A549 (cell line): ENCODE results near the gene PILRA. TPM values are rescaled to one million over a fixed set of nuclear protein-coding genes. Genes with fewer than 3 reads are reported as not detected.

Experiments
- ATAC-seq, 2 experiments: fragments of 200-7000 bp in 1 of 2; fragments of >200 bp in 1 of 2; cut with Nextera tagmentation in 1 of 2; cut with Tn5 transposase in 1 of 2; 3 replicates each; pipeline versions ENCODE4 v1.8.0 to v1.9.1; 2018 to 2020; ENCODE audit warnings: mild to moderate bottlenecking in 1 of 2, moderate library complexity in 1 of 2
- CTCF ChIA-PET: fragments of 300-600 bp; sonication (Branson Sonifier 250); formaldehyde crosslinking; extraction: SDS; loops from one replicate; lab custom pipeline; 2021; ENCODE audit warnings: antibody characterized with exemption, inconsistent platforms; lab: Yijun Ruan, JAX
- POLR2A ChIA-PET: fragments of 350-600 bp; formaldehyde crosslinking; extraction: SDS; loops from one replicate; lab custom pipeline; 2021; ENCODE audit warnings: antibody characterized with exemption, inconsistent platforms; lab: Yijun Ruan, JAX
- DNase-seq, 2 experiments: peaks; one replicate each; pipeline versions ENCODE4 v3.0.0 to v3.0.0-alpha.2; 2011 to 2016; ENCODE audit warnings: low read depth in 1 of 2, low spot score in 1 of 2
- FAIRE-seq: peaks from 2 replicates; lab custom pipeline; 2011; peaks lifted over from hg19 to GRCh38; lab: Jason Lieb, UNC
- H3K27ac ChIP-seq, 2 experiments: fragments of >200 bp; sonication (Bioruptor Twin); formaldehyde crosslinking; 3 replicates each; pipeline ENCODE4 v1.5.1; 2016 to 2017
- H3K4me1 ChIP-seq: fragments of >200 bp; sonication (Bioruptor Twin); formaldehyde crosslinking; 3 replicates; pipeline ENCODE4 v1.6.1; 2016
- H3K4me2 ChIP-seq: fragments of >200 bp; sonication (Bioruptor Twin); formaldehyde crosslinking; 3 replicates; pipeline ENCODE4 v1.6.1; 2016
- H3K4me3 ChIP-seq: fragments of >200 bp; sonication (Bioruptor Twin); formaldehyde crosslinking; 3 replicates; pipeline ENCODE4 v1.5.1; 2016
- H3K9me3 ChIP-seq: fragments of >200 bp; sonication (Bioruptor Twin); formaldehyde crosslinking; 3 replicates; pipeline ENCODE4 v1.6.1; 2016
- BHLHE40 ChIP-seq: IDR thresholded peaks from 2 replicates; pipeline ENCODE4 v1.6.1; 2012; ENCODE audit warnings: low read depth, low read length, inconsistent platforms
- CBX2 ChIP-seq: fragments of 200-600 bp; sonication (generic); IDR thresholded peaks from 2 replicates; pipeline ENCODE4 v1.6.1; 2016; ENCODE audit warnings: low read depth, mild to moderate bottlenecking, borderline replicate concordance
- ESRRA ChIP-seq: fragments of 150-350 bp; IDR thresholded peaks from 2 replicates; pipeline ENCODE4 v1.6.1; 2014; ENCODE audit warnings: mild to moderate bottlenecking, low read length, borderline replicate concordance
- FOSL2 ChIP-seq, 2 experiments: fragments of 450-650 bp in 1 of 2; fragments of >200 bp in 1 of 2; sonication (Bioruptor Twin) in 1 of 2; formaldehyde crosslinking; IDR thresholded peaks; 2 replicates each; pipeline versions ENCODE4 v1.5.0 to v1.6.1; 2016 to 2020; ENCODE audit warnings: mild to moderate bottlenecking in 1 of 2, moderate library complexity in 1 of 2
- FOXS1 ChIP-seq: fragments of 250-450 bp; sonication (Bioruptor Pico); IDR thresholded peaks from 2 replicates; pipeline ENCODE4 v1.5.0; 2020; ENCODE audit warnings: mild to moderate bottlenecking, moderate library complexity
- HDAC2 ChIP-seq: fragments of 200-600 bp; sonication (generic); IDR thresholded peaks from 2 replicates; pipeline ENCODE4 v1.6.1; 2016
- HEYL ChIP-seq: fragments of 250-450 bp; sonication (Bioruptor Pico); IDR thresholded peaks from 2 replicates; pipeline ENCODE4 v1.8.0; 2021; ENCODE audit warnings: mild to moderate bottlenecking, moderate library complexity
- HOXB13 ChIP-seq: fragments of 250-450 bp; sonication (Bioruptor Pico); IDR thresholded peaks from 2 replicates; pipeline ENCODE4 v1.5.0; 2020; ENCODE audit warnings: low read depth, mild to moderate bottlenecking, moderate library complexity
- JUN ChIP-seq, 2 experiments: fragments of >200 bp; sonication (Bioruptor Twin); formaldehyde crosslinking; IDR thresholded peaks; 2 replicates in 1 of 2; 3 replicates in 1 of 2; pipeline ENCODE4 v1.6.1; 2016 to 2017
- KDM5A ChIP-seq: fragments of 200-600 bp; sonication (generic); IDR thresholded peaks from 2 replicates; pipeline ENCODE4 v1.6.1; 2016; ENCODE audit warnings: antibody characterized with exemption, mild to moderate bottlenecking
- MAZ ChIP-seq: fragments of 150-350 bp; IDR thresholded peaks from 2 replicates; pipeline ENCODE4 v1.6.1; 2014; ENCODE audit warnings: antibody characterized with exemption, low read depth, low read length, borderline replicate concordance
- NFE2L2 ChIP-seq: fragments of 150-350 bp; conservative IDR thresholded peaks from 2 replicates; pipeline ENCODE4 v1.6.1; 2014; ENCODE audit warnings: low read length
- NPAS2 ChIP-seq: fragments of 250-450 bp; sonication (Bioruptor Pico); IDR thresholded peaks from 2 replicates; pipeline ENCODE4 v1.8.0; 2022; ENCODE audit warnings: mild to moderate bottlenecking, moderate library complexity, borderline replicate concordance
- PHF8 ChIP-seq: fragments of 200-600 bp; sonication (generic); IDR thresholded peaks from 2 replicates; pipeline ENCODE4 v1.6.1; 2016; ENCODE audit warnings: low read depth, mild to moderate bottlenecking, antibody characterized with exemption, moderate library complexity, borderline replicate concordance
- POLR2AphosphoS2 ChIP-seq: conservative IDR thresholded peaks from 2 replicates; pipeline ENCODE4 v1.6.1; 2012; ENCODE audit warnings: low read length, improper control_type of control experiment, inconsistent platforms
- RAD21 ChIP-seq, 2 experiments: fragments of >200 bp in 1 of 2; sonication (Bioruptor Twin) in 1 of 2; formaldehyde crosslinking in 1 of 2; IDR thresholded peaks in 1 of 2; conservative IDR thresholded peaks in 1 of 2; 2 replicates in 1 of 2; 3 replicates in 1 of 2; pipeline ENCODE4 v1.6.1; 2012 to 2018; ENCODE audit warnings: inconsistent platforms in 1 of 2
- RARB ChIP-seq: fragments of 250-450 bp; sonication (Bioruptor Pico); IDR thresholded peaks from 2 replicates; pipeline ENCODE4 v1.8.0; 2021; ENCODE audit warnings: mild to moderate bottlenecking, moderate library complexity
- SMC3 ChIP-seq: fragments of >200 bp; sonication (Bioruptor Twin); formaldehyde crosslinking; IDR thresholded peaks from 3 replicates; pipeline ENCODE4 v1.6.1; 2018; ENCODE audit warnings: inconsistent platforms
- SREBF2 ChIP-seq: fragments of 450-650 bp; IDR thresholded peaks from 2 replicates; pipeline ENCODE4 v1.6.1; 2014; ENCODE audit warnings: mild to moderate bottlenecking, moderate library complexity
- TFCP2L1 ChIP-seq: fragments of 250-450 bp; sonication (Bioruptor Pico); IDR thresholded peaks from 2 replicates; pipeline ENCODE4 v1.5.0; 2021; ENCODE audit warnings: mild to moderate bottlenecking
- TP53 ChIP-seq: fragments of 250-450 bp; sonication (Bioruptor Pico); IDR thresholded peaks from 2 replicates; pipeline ENCODE4 v1.5.0; 2021; ENCODE audit warnings: mild to moderate bottlenecking, moderate library complexity
- ZFP36 ChIP-seq: fragments of 450-650 bp; IDR thresholded peaks from 2 replicates; pipeline ENCODE4 v1.6.1; 2014; ENCODE audit warnings: borderline replicate concordance; ENCODE audit not compliant: partially characterized antibody
- ZSCAN20 ChIP-seq: fragments of 250-450 bp; sonication (Bioruptor Pico); IDR thresholded peaks from 2 replicates; pipeline ENCODE4 v1.8.0; 2022; ENCODE audit warnings: mild to moderate bottlenecking, moderate library complexity
- WGBS: methylation state at CpG from one replicate; pipeline ENCODE4 v1.1.6; 2017; ENCODE audit errors: missing lambda C conversion rate; 5-methylcytosine and 5-hydroxymethylcytosine counted together
- polyA plus RNA-seq, 4 experiments: library from polyadenylated mRNA; depleted of rRNA in 3 of 4; stranded (reverse); fragments of >200 nt; fragmentation: RNase III in 1 of 4; extraction: RNeasy Plus Mini Kit Qiagen cat#74134 plus additional on column Dnase treatment in 1 of 4; gene quantifications; 2 replicates in 3 of 4; 3 replicates in 1 of 4; pipeline ENCODE4 v1.2.3, GENCODE V29; 2011 to 2017
- TF ChIP-seq, protein P1 (sequence below): fragments of >200 bp; sonication (Bioruptor Twin); formaldehyde crosslinking; IDR thresholded peaks from 2 replicates; pipeline ENCODE4 v1.6.1; 2016
- TF ChIP-seq, protein P2 (sequence below): IDR thresholded peaks from 2 replicates; pipeline ENCODE4 v1.6.1; 2012
- TF ChIP-seq, protein P3 (sequence below): fragments of >200 bp; sonication (Bioruptor Twin); formaldehyde crosslinking; IDR thresholded peaks from 3 replicates; pipeline ENCODE4 v1.5.1; 2016
- TF ChIP-seq, protein P4 (sequence below): fragments of 150-350 bp; IDR thresholded peaks from 2 replicates; pipeline ENCODE4 v1.6.1; 2014; ENCODE audit warnings: low read depth, mild to moderate bottlenecking, low read length

PILRA gene
- polyA plus RNA-seq, 2 of the 4 experiments (the other 2 are of a cell fraction), result 3.3 to 3.4 TPM

DNA sequence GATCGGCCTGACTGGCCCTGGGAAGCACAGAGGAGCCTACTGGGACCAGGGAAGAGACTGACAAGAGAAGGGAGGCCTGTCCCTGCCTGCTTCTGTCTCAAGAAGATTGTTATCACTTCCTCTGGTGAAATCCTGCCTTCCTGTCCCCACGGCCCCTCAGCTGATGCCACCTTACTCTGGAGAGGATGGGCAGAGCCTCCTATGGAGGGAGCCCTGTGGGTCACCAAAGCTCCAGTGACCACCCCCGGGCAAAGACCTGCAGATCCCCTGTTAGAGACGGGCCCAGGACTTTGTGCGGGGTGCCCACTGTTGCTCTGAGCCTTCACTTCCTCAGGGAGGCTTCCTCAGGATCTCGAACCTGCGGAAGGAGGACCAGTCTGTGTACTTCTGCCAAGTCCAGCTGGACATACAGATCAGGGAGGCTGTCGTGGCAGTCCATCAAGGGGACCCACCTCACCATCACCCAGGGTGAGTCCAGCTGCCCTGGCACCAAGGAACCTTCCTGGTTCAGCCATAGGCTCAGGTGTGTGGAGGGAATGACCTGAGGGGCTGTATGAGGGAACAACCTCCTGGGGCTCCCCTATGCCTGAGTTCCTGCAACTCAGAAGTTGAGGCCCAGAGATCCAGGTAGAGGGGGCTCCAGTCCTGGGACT lies 16.7 kb upstream of the PILRA start (continued):
- no peak for TF ChIP-seq HOXB13
- TF ChIP-seq FOSL2 (IDR thresholded peaks at IDR 0.05), result no peak
- TF ChIP-seq FOSL2 (CRISPR knock-in tag; IDR thresholded peaks at IDR 0.05), result no peak
- TF ChIP-seq, protein P1, sequence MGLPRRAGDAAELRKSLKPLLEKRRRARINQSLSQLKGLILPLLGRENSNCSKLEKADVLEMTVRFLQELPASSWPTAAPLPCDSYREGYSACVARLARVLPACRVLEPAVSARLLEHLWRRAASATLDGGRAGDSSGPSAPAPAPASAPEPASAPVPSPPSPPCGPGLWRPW, result no peak
- no peak for TF ChIP-seq MAZ
- no peak for TF ChIP-seq HEYL
- TF ChIP-seq NFE2L2, result no peak

DNA sequence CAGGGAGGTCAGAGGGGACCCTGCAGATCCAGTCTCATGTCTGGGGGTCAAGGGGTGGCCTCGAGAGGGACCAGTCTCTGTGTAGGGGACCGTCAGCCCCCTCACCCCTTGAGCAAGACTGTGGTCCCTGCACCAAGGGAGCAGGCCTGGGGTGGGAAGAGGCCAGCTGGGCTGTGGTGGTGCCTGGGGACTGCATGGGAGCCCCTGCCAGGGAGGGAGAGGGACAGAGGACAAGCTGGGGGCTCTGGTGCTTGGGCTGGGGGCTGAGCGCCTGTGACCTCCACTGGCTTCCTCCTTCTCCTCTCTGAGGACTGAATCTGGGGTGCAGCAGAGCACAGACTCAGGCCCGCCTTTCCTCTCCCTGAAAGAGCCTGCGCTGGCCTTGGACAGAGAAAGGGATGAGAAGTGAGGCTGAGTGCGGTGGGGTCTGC lies 16.1 kb upstream of the PILRA start:
- CTCF ChIA-PET, result no interaction called here
- 91% methylated on average over 3 of the region's 6 CpGs for WGBS
- FAIRE-seq, result no peak

DNA sequence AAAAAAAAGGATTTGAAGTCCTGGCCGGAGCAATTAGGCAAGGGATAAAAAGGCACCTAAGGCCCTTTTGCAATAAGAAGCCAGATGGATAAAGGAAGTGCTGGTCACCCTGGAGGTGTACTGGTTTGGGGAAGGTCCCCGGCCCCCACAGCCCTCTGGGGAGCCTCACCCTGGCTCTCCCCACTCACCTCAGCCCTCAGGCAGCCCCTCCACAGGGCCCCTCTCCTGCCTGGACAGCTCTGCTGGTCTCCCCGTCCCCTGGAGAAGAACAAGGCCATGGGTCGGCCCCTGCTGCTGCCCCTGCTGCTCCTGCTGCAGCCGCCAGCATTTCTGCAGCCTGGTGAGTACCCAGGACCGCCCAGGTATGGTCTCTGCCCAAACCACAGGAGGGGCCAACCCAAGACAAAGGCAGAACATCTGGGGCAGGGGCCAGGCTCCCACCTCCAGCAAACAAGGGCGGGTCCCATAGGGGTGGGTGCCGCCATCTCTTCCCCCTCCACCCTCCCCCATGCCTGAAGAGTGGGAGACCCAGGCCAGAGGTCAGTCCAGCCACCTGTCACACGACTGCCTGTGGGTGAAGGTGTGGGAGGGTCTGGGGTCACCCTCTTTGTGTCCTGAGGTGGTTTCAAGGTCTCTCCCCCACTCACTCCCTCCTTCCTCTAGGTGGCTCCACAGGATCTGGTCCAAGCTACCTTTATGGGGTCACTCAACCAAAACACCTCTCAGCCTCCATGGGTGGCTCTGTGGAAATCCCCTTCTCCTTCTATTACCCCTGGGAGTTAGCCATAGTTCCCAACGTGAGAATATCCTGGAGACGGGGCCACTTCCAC lies 15.0 kb upstream of the PILRA start, which contains the start of gene PILRB:
Gene PILRB, plus strand, starts transcription at position 91 of the 830 bp plus-strand sequence. Its CDS starts 186 bp downstream, at position 277.
- Histone ChIP-seq H3K27ac (no peak within 1 kb of the TSS), H3K4me2 (no peak within 1 kb of the TSS), H3K4me3 (no peak within 1 kb of the TSS), H3K4me1 (no peaks in the 10 kb centered on the region), H3K9me3 (no peaks in the 10 kb centered on the region)
- WGBS, result 93% methylated on average over 9 of the region's 11 CpGs
- POLR2A ChIA-PET, result no interaction called here
- DNase-seq (no peak), ATAC-seq (peak; percentile 14 to 40; a peak in 4 of 6 replicates), FAIRE-seq (no peak)
- CTCF ChIA-PET, result interaction anchor here (0.7 kb wide), 1 partner anchor 10 kb away, joined by 3 read pairs; no protein-coding TSS in a partner anchor
- TF ChIP-seq NPAS2, result no peak
- TF ChIP-seq POLR2AphosphoS2, result 0 out of 2 replicates have a peak, but pooled peaks have one; percentile 55
- no peak for TF ChIP-seq RARB

More for the DNA sequence above, 16.1 kb upstream of the PILRA start:
- Histone ChIP-seq H3K4me2 (no peak overlapping the region), H3K4me1 (no peaks in the 10 kb centered on the region), H3K27ac (no peak overlapping the region)
- ATAC-seq (peak in 1 of 2 experiments; percentile 4; a peak in 2 of 6 replicates), DNase-seq (no peak)
- TF ChIP-seq ESRRA, result no peak
- TF ChIP-seq FOXS1 (CRISPR knock-in tag), result no peak
- no peak for TF ChIP-seq TFCP2L1 (CRISPR knock-in tag)
- no peak for TF ChIP-seq HOXB13
- no peak for TF ChIP-seq KDM5A
- TF ChIP-seq, protein P2, sequence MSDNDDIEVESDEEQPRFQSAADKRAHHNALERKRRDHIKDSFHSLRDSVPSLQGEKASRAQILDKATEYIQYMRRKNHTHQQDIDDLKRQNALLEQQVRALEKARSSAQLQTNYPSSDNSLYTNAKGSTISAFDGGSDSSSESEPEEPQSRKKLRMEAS, result no peak
- no peak for TF ChIP-seq RAD21 (conservative IDR thresholded peaks at IDR 0.05 in 1 of 2, IDR thresholded peaks at IDR 0.05 in 1 of 2)
- TF ChIP-seq, all 56 proteins: peak for 0
- POLR2A ChIA-PET, result no interaction called here
- no peak overlapping the region for H3K4me3 ChIP-seq
- H3K9me3 ChIP-seq, result no peaks in the 10 kb centered on the region

DNA sequence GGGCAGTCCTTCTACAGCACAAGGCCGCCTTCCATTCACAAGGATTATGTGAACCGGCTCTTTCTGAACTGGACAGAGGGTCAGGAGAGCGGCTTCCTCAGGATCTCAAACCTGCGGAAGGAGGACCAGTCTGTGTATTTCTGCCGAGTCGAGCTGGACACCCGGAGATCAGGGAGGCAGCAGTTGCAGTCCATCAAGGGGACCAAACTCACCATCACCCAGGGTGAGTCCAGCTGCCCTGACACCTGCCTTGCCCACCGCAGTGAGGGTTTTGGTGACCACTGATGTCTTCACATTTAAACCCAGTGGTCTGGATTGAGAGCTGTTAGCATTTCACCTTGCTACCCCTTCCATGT lies 14.5 kb upstream of the PILRA start:
- Histone ChIP-seq H3K9me3 (no peaks in the 10 kb centered on the region), H3K4me2 (no peak overlapping the region), H3K4me3 (no peak overlapping the region), H3K27ac (no peak overlapping the region), H3K4me1 (no peaks in the 10 kb centered on the region)
- DNase-seq, result no peak
- ChIA-PET POLR2A (no interaction called here), CTCF (interaction anchor here (0.7 to 1.7 kb wide), 4 partner anchors 9 to 49 kb away, joined by 3 to 5 read pairs (median 3); no protein-coding TSS in a partner anchor)
- 0 out of 6 replicates have a peak, but pooled peaks of 1 of the 2 experiments have one; percentile 3 for ATAC-seq
- whole genome bisulfite sequencing, result 95% methylated on average over 8 of the region's 8 CpGs
- no peak for FAIRE-seq
- TF ChIP-seq PHF8, result no peak
- TF ChIP-seq ZFP36, result no peak
- no peak for TF ChIP-seq SREBF2
- TF ChIP-seq HDAC2, result no peak
- no peak for TF ChIP-seq NPAS2
- no peak for TF ChIP-seq TP53
- no peak for TF ChIP-seq BHLHE40
- TF ChIP-seq NFE2L2, result no peak
- TF ChIP-seq ESRRA, result no peak
- TF ChIP-seq CBX2, result no peak
- no peak for TF ChIP-seq ZSCAN20 (CRISPR knock-in tag)
- TF ChIP-seq JUN (IDR thresholded peaks at IDR 0.05), result no peak
- TF ChIP-seq, protein P3, sequence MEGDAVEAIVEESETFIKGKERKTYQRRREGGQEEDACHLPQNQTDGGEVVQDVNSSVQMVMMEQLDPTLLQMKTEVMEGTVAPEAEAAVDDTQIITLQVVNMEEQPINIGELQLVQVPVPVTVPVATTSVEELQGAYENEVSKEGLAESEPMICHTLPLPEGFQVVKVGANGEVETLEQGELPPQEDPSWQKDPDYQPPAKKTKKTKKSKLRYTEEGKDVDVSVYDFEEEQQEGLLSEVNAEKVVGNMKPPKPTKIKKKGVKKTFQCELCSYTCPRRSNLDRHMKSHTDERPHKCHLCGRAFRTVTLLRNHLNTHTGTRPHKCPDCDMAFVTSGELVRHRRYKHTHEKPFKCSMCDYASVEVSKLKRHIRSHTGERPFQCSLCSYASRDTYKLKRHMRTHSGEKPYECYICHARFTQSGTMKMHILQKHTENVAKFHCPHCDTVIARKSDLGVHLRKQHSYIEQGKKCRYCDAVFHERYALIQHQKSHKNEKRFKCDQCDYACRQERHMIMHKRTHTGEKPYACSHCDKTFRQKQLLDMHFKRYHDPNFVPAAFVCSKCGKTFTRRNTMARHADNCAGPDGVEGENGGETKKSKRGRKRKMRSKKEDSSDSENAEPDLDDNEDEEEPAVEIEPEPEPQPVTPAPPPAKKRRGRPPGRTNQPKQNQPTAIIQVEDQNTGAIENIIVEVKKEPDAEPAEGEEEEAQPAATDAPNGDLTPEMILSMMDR, result no peak
- TF ChIP-seq, protein P4, sequence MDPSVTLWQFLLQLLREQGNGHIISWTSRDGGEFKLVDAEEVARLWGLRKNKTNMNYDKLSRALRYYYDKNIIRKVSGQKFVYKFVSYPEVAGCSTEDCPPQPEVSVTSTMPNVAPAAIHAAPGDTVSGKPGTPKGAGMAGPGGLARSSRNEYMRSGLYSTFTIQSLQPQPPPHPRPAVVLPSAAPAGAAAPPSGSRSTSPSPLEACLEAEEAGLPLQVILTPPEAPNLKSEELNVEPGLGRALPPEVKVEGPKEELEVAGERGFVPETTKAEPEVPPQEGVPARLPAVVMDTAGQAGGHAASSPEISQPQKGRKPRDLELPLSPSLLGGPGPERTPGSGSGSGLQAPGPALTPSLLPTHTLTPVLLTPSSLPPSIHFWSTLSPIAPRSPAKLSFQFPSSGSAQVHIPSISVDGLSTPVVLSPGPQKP, result no peak
- TF ChIP-seq SMC3, result no peak
